RWPE1 (cell line): ENCODE data around the gene TWSG1.
"Not testable (repeated sequence)": the region's sequence is repeated elsewhere in the genome, so short reads cannot be mapped to it uniquely, and the experiment has no call there.

Experiments
- CTCF ChIA-PET: fragments of 350-600 bp; sonication (Branson Sonifier 250); formaldehyde crosslinking; extraction: SDS; loops from one replicate; lab custom pipeline; 2021; lab: Yijun Ruan, JAX
- POLR2A ChIA-PET: fragments of 400-600 bp; formaldehyde crosslinking; extraction: SDS; loops from one replicate; lab custom pipeline; 2020; ENCODE audit warnings: antibody characterized with exemption; ENCODE audit not compliant: low non-redundant PET; lab: Yijun Ruan, JAX
- DNase-seq: peaks from one replicate; pipeline ENCODE4 v3.0.0; 2012; ENCODE audit warnings: low spot score
- H3K27ac ChIP-seq: fragments of 450-650 bp; 2 replicates; pipeline ENCODE4 v1.5.1; 2017
- TF ChIP-seq, protein P1 (sequence below): fragments of 450-650 bp; conservative IDR thresholded peaks from 2 replicates; pipeline ENCODE4 v1.5.1; 2017; ENCODE audit warnings: low read depth, mild to moderate bottlenecking

Gene TWSG1

GRCh38 chr18:9365406-9365805 lies 30.8 kb downstream of the TWSG1 start:
- CTCF ChIA-PET, result interaction anchor here (0.6 to 2.0 kb wide), 11 partner anchors 8 to 464 kb away, joined by 3 to 9 read pairs (median 4); partner anchors contain the start of gene TWSG1
- TF ChIP-seq, protein P1, sequence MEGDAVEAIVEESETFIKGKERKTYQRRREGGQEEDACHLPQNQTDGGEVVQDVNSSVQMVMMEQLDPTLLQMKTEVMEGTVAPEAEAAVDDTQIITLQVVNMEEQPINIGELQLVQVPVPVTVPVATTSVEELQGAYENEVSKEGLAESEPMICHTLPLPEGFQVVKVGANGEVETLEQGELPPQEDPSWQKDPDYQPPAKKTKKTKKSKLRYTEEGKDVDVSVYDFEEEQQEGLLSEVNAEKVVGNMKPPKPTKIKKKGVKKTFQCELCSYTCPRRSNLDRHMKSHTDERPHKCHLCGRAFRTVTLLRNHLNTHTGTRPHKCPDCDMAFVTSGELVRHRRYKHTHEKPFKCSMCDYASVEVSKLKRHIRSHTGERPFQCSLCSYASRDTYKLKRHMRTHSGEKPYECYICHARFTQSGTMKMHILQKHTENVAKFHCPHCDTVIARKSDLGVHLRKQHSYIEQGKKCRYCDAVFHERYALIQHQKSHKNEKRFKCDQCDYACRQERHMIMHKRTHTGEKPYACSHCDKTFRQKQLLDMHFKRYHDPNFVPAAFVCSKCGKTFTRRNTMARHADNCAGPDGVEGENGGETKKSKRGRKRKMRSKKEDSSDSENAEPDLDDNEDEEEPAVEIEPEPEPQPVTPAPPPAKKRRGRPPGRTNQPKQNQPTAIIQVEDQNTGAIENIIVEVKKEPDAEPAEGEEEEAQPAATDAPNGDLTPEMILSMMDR, result no peak
- POLR2A ChIA-PET, result no interaction called here
- no peak overlapping the region for H3K27ac ChIP-seq
- DNase-seq, result no peak

GRCh38 chr18:9366126-9366714 lies 31.6 kb downstream of the TWSG1 start:
- peak; percentile 79 for DNase-seq
- POLR2A ChIA-PET, result no interaction called here
- CTCF ChIA-PET, result interaction anchor here (0.6 to 2.0 kb wide), 9 partner anchors 32 to 465 kb away, joined by 3 to 9 read pairs (median 3); partner anchors contain the start of gene TWSG1
- TF ChIP-seq, protein P1, result peak; percentile 58
- peak overlapping the region; percentile 46 for H3K27ac ChIP-seq

- DNase-seq, H3K27ac ChIP-seq, POLR2A ChIA-PET: not testable (repeated sequence)
- CTCF ChIA-PET, result interaction anchor here (0.6 to 0.7 kb wide), 2 partner anchors 8 to 756 kb away, joined by 3 to 6 read pairs; no protein-coding TSS in a partner anchor
These were observed 38.7 kb downstream of the TWSG1 start for GRCh38 chr18:9373254-9373653.

DNA sequence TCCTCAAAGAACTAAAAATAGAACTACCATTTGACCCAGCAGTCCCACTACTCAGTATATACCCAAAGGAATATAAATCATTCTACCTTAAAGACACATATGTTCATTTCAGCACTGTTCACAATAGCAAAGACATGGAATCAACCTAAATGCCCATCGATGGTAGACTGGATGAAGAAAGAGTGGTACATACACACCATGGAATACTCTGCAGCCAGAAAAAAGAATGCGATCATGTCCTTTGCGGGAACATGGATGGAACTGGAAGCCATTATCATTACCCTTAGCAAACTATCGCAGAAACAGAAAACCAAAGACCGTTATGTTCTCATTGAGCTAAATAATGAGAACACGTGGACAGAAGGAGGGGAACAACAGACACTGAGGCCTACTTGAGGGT lies 44.5 kb downstream of the TWSG1 start:
- TF ChIP-seq, protein P1, result no peak
- no peak for DNase-seq
- H3K27ac ChIP-seq, result no peak overlapping the region
- ChIA-PET CTCF (interaction anchor here (0.7 kb wide), 1 partner anchor 586 kb away, joined by 3 read pairs; no protein-coding TSS in a partner anchor), POLR2A (no interaction called here)

DNA sequence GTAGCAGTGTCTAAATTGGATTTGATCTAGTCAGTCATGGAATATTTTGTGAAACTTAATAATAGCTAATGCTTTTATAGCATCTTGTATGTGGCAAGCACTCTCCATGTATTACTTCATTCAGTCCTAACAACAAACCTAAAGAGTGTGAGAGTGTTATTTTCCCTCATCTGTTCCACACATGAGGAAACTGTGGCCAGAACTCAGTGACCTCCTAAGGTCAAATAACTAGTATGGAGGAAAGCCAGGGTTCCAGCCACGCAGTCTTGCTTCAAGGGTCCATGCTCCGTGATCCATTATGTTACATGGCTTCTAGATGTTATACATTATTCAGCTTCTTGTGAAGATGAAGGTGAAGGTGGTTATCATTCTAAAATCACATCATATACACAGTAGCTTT lies 45.5 kb downstream of the TWSG1 start:
- no peak overlapping the region for H3K27ac ChIP-seq
- ChIA-PET CTCF (interaction anchor here (0.6 to 0.8 kb wide), 2 partner anchors 15 to 41 kb away, joined by 3 to 4 read pairs; no protein-coding TSS in a partner anchor), POLR2A (no interaction called here)
- no peak for DNase-seq
- TF ChIP-seq, protein P1, result no peak

DNA sequence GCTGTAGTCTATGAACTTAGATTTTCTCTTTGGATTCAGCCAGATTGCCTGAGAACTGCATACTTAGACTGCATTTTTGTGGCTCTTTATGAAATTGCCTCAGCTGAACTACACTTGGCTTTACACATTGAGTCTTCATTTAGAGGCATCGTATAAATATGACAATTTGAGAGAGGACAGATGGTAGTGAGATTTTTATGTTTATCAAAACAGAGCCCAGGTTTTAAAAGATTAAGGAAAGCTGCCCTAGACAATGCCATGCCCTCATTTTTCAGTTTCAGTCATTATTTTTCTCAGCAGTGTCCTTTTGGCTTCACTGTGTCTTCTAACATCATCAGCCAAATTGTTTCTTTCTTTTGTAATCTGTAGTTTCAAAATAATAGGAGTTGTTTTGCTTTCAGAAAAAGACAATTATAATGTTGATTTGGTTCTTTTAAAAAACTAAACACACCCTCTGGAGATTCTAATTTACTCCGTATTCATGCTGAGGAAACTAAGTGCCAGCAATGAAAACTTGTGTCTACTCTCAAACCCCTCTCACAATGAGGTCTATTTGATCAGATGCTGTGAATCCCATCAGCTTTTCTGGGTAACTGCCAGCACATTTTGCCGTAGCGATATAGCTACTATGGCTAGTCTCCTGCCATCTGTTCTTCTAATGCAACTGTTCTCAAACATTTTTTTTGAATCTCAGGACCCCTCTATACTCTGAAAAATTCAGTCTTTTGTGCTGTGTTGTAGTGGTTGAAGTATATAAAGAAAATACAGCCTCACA lies 46.2 kb downstream of the TWSG1 start:
- ChIA-PET CTCF (interaction anchor here (0.5 to 0.8 kb wide), 3 partner anchors 9 to 42 kb away, joined by 3 to 4 read pairs (median 3); no protein-coding TSS in a partner anchor), POLR2A (no interaction called here)
- DNase-seq, result no peak
- TF ChIP-seq, protein P1, result no peak
- no peak overlapping the region for H3K27ac ChIP-seq
